GM12864 (cell line): ENCODE results near the gene NAGA.

Source experiments
- DNase-seq: peaks from one replicate; pipeline ENCODE4 v3.0.0-alpha.2; 2011; ENCODE audit warnings: low read depth
- H3K4me3 ChIP-seq: 2 replicates; pipeline ENCODE4 v1.5.1; 2011; ENCODE audit warnings: mild to moderate bottlenecking, low read depth, low read length, control low read depth
- TF ChIP-seq, protein P1 (sequence below): IDR thresholded peaks from 2 replicates; pipeline ENCODE4 v1.5.1; 2011; ENCODE audit warnings: low read depth, mild to moderate bottlenecking, moderate library complexity, low read length, control low read depth, inconsistent platforms; ENCODE audit errors: missing control alignments

Gene NAGA

GRCh38 chr22:42016111-42016510 is 54.5 kb downstream of the NAGA start:
- no peak overlapping the region for H3K4me3 ChIP-seq
- DNase-seq = no peak
- TF ChIP-seq, protein P1, sequence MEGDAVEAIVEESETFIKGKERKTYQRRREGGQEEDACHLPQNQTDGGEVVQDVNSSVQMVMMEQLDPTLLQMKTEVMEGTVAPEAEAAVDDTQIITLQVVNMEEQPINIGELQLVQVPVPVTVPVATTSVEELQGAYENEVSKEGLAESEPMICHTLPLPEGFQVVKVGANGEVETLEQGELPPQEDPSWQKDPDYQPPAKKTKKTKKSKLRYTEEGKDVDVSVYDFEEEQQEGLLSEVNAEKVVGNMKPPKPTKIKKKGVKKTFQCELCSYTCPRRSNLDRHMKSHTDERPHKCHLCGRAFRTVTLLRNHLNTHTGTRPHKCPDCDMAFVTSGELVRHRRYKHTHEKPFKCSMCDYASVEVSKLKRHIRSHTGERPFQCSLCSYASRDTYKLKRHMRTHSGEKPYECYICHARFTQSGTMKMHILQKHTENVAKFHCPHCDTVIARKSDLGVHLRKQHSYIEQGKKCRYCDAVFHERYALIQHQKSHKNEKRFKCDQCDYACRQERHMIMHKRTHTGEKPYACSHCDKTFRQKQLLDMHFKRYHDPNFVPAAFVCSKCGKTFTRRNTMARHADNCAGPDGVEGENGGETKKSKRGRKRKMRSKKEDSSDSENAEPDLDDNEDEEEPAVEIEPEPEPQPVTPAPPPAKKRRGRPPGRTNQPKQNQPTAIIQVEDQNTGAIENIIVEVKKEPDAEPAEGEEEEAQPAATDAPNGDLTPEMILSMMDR = no peak

DNA sequence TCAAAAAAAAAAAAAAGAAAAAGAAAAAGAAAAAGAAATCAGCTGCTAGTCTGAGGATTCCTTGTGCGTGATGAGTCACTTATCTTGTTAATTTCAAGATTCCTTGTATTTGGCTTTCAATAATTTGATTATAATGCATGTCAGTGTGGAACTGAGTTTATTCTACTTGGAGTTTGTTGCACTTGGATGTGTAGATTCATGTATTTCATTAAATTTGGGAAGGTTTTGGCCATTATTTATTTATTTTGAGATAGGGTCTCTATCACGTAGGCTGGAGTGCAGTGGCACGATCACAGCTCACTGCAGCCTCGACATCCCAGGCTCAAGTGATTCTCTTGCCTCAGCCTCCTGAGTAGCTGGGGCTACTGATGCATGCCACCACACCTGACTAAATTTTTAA is 57.2 kb downstream of the NAGA start:
- DNase-seq = no peak
- H3K4me3 ChIP-seq = no peak overlapping the region
- TF ChIP-seq, protein P1 = no peak

GRCh38 chr22:42010778-42011177 is 59.8 kb downstream of the NAGA start:
- no peak overlapping the region for H3K4me3 ChIP-seq
- no peak for DNase-seq
- TF ChIP-seq, protein P1 = no peak
